ENCODE results near the gene PREB.

The PREB gene

GRCh38 chr2:27099334-27099955, 35.0 kb downstream of the PREB start:
- intact Hi-C loops (cut with DNase I), result loop anchor here (2.0 to 5.0 kb wide), 2 partner anchors 183 to 203 kb away; partner anchors contain the start of gene TRIM54
- peak in 2 of 10 donors; percentile 76 to 82 for DNase-seq

GRCh38 chr2:27097341-27097740, 37.1 kb downstream of the PREB start:
- intact Hi-C loops (cut with DNase I), result loop anchor here (5.0 kb wide), 1 partner anchor 185 kb away; the partner anchor contains the start of gene TRIM54

GRCh38 chr2:27096748-27097297, 37.6 kb downstream of the PREB start:
- intact Hi-C loops (cut with DNase I), result loop anchor here (5.0 kb wide), 1 partner anchor 185 kb away; the partner anchor contains the start of gene TRIM54

More at GRCh38 chr2:27097341-27097740, 37.1 kb downstream of the PREB start:
- DNase-seq, result peak in 1 of 10 donors; percentile 62

GRCh38 chr2:27095745-27096651, 38.4 kb downstream of the PREB start:
- DNase-seq, result peak; percentile 66 to 96 (median 72)
- intact Hi-C loops (cut with DNase I), result loop anchor here (5.0 kb wide), 1 partner anchor 186 kb away; the partner anchor contains the start of gene TRIM54

More at GRCh38 chr2:27096748-27097297, 37.6 kb downstream of the PREB start:
- DNase-seq, result peak in 2 of 10 donors; percentile 30 to 54

GRCh38 chr2:27095427-27095744, 39.0 kb downstream of the PREB start:
- intact Hi-C loops (cut with DNase I), result loop anchor here (5.0 kb wide), 1 partner anchor 187 kb away; the partner anchor contains the start of gene TRIM54

GRCh38 chr2:27094353-27094984, 40.0 kb downstream of the PREB start:
- peak in 3 of 10 donors; percentile 46 to 76 (median 59) for DNase-seq
- intact Hi-C loops (cut with DNase I), result no loop called here

More at GRCh38 chr2:27095427-27095744, 39.0 kb downstream of the PREB start:
- peak in 3 of 10 donors; percentile 14 to 67 (median 19) for DNase-seq

- intact Hi-C loops (cut with DNase I), result no loop called here
- peak in 3 of 10 donors; percentile 31 to 73 (median 49) for DNase-seq
Measured at GRCh38 chr2:27093430-27094352, 40.7 kb downstream of the PREB start.

GRCh38 chr2:27092696-27093429, 41.6 kb downstream of the PREB start:
- DNase-seq, result peak in 3 of 10 donors; percentile 20 to 77 (median 56)
- intact Hi-C loops (cut with DNase I), result no loop called here

GRCh38 chr2:27091746-27092695, 42.4 kb downstream of the PREB start:
- intact Hi-C loops (cut with DNase I), result no loop called here
- DNase-seq, result peak in 3 of 10 donors; percentile 48 to 80 (median 50)

GRCh38 chr2:27089111-27089954, 45.1 kb downstream of the PREB start:
- intact Hi-C loops (cut with DNase I), result loop anchor here (5.0 kb wide), 1 partner anchor 43 kb away; the partner anchor contains the start of gene PREB
- peak in 3 of 10 donors; percentile 33 to 52 (median 40) for DNase-seq

GRCh38 chr2:27088634-27089033, 45.8 kb downstream of the PREB start:
- peak in 2 of 10 donors; percentile 2 to 26 for DNase-seq
- intact Hi-C loops (cut with DNase I), result loop anchor here (5.0 kb wide), 1 partner anchor 44 kb away; the partner anchor contains the start of gene PREB

- peak in 2 of 10 donors; percentile 26 to 38 for DNase-seq
- intact Hi-C loops (cut with DNase I), result loop anchor here (2.0 to 5.0 kb wide), 2 partner anchors 37 to 44 kb away; partner anchors contain the start of genes AGBL5 and PREB
Measured at GRCh38 chr2:27087823-27088410, 46.5 kb downstream of the PREB start.

GRCh38 chr2:27086724-27087593, 47.5 kb downstream of the PREB start, which contains the start of gene KHK:
KHK (plus strand) TSS chr2:27086772; CDS start chr2:27087260, 488 bp downstream.
- intact Hi-C loops (cut with DNase I), result loop anchor here (2.0 to 5.0 kb wide), 2 partner anchors 36 to 45 kb away; partner anchors contain the start of genes AGBL5 and PREB
- peak in 9 of 10 donors; percentile 37 to 97 (median 68) for DNase-seq

- peak; percentile 91 to 99 (median 96) for DNase-seq
Measured at GRCh38 chr2:27086090-27086723, 48.2 kb downstream of the PREB start.

More at GRCh38 chr2:27086090-27086723, 48.2 kb downstream of the PREB start:
- intact Hi-C loops (cut with DNase I), result loop anchor here (2.0 to 5.0 kb wide), 2 partner anchors 35 to 46 kb away; partner anchors contain the start of genes AGBL5 and PREB
